AG09309 (cell line): ENCODE data around the gene MBNL1.
"Not testable (repeated sequence)": the region's sequence is repeated elsewhere in the genome, so short reads cannot be mapped to it uniquely, and the experiment has no call there.

ENCODE experiments used
- DNase-seq: peaks from one replicate; pipeline ENCODE4 v3.0.0-alpha.2; 2010; ENCODE audit warnings: low read depth
- H3K4me3 ChIP-seq: 2 replicates; pipeline ENCODE4 v1.5.1; 2011; ENCODE audit warnings: mild to moderate bottlenecking, low read depth, low read length, moderate library complexity; ENCODE audit not compliant: control insufficient read depth
- TF ChIP-seq, protein P1 (sequence below): IDR thresholded peaks from 2 replicates; pipeline ENCODE4 v1.5.1; 2011; ENCODE audit warnings: mild to moderate bottlenecking, low read depth, low read length, inconsistent platforms; ENCODE audit not compliant: insufficient read depth, control insufficient read depth; ENCODE audit errors: missing control alignments

MBNL1 gene

DNA sequence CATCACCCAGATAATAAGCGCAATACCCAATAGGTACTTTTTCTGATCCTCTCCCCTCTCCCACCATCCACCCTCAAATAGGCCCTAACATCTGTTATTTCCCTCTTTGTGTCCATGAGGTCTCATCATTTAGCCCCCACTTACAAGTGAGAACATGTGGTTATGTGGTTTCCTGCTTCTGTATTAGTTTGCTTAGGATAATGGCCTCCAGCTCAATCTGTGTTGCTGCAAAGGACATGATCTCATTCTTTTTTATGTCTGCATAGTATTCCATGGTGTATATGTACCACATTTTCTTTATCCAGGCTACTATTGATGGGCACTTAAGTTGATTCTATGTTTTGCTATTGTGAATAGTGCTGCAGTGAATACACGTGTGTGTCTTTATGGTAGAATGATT is 165.4 kb downstream of the MBNL1 start:
- no peak overlapping the region for H3K4me3 ChIP-seq
- TF ChIP-seq, protein P1, sequence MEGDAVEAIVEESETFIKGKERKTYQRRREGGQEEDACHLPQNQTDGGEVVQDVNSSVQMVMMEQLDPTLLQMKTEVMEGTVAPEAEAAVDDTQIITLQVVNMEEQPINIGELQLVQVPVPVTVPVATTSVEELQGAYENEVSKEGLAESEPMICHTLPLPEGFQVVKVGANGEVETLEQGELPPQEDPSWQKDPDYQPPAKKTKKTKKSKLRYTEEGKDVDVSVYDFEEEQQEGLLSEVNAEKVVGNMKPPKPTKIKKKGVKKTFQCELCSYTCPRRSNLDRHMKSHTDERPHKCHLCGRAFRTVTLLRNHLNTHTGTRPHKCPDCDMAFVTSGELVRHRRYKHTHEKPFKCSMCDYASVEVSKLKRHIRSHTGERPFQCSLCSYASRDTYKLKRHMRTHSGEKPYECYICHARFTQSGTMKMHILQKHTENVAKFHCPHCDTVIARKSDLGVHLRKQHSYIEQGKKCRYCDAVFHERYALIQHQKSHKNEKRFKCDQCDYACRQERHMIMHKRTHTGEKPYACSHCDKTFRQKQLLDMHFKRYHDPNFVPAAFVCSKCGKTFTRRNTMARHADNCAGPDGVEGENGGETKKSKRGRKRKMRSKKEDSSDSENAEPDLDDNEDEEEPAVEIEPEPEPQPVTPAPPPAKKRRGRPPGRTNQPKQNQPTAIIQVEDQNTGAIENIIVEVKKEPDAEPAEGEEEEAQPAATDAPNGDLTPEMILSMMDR: no peak
- no peak for DNase-seq

DNA sequence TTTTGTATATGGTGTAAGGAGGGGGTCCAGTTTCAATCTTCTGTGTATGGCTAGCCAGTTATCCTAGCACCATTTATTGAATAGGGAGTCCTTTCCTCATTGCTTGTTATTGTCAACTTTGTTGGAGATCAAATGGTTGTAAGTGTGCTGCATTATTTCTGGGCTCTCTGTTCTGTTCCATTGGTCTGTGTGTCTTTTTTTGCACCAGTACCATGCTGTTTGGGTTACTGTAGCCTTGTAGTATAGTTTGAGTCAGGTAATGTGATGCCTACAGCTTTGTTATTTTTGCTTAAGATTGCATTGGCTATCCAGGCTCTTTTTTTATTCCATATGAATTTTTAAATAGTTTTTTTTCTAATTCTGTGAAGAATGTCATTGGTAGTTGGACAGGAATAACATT is 166.5 kb downstream of the MBNL1 start:
- DNase-seq: not testable (repeated sequence)

DNA sequence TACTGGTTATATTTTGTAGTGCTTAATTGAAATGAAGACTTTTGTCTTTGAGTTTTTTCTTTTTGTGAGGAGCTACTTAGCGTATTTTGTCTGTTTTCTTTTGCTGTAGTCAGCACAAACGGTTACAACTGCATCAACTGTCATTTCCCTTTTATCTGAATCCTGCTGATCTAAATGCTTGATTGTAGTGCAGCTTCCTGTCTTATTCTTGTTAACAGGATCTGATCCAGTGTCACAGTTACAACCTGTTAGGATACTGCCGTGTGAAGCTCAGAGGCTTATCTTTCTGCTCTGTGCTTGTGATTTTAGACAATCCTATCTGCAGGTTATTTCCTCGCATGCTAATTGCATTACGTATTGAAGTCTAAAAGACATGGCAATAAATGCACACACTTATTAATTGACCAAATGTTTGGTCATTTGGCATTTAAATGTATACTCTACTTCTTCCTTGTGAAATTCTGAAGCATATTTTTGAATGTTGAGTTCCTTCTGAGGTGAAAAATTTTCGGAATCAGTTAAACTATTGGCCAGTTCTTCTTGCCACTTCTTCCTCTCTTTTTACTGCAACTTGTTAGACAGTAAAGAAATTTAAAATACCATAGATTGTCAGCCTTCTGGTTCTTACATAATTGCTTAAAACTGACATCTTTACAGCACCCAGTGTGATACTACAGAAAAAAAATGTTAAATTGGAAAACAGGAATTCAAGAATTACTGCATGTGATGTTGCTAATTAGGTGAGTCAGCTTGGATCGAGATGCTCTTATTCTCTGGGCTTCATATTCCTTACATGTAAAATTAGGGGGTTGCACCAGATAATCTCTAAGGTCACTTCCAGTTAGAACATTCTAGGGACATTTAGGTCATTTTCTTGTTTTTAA is 168.2 kb downstream of the MBNL1 start:
- TF ChIP-seq, protein P1: no peak
- DNase-seq: no peak
- no peak overlapping the region for H3K4me3 ChIP-seq

More for the DNA sequence above, 166.5 kb downstream of the MBNL1 start:
- not testable (repeated sequence) for H3K4me3 ChIP-seq

DNA sequence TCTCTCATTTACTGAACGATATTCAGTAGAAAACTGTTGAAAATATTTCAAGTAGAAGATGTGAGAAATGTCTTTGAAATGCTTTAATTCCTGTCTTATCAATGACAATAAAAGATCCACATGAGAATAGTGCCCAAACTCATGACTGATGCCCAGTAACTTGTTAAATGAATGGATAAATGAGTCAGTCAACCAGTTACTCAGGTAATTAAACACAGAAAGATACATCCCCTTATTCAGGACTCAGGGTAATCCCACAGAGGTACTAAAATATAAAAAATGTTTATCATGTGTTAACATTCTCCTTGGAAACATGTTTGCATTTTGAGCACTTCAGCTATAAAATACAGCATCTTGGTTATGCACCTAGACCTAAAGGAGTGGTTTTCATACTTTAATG is 169.5 kb downstream of the MBNL1 start:
- no peak overlapping the region for H3K4me3 ChIP-seq
- TF ChIP-seq, protein P1: no peak
- DNase-seq: no peak

DNA sequence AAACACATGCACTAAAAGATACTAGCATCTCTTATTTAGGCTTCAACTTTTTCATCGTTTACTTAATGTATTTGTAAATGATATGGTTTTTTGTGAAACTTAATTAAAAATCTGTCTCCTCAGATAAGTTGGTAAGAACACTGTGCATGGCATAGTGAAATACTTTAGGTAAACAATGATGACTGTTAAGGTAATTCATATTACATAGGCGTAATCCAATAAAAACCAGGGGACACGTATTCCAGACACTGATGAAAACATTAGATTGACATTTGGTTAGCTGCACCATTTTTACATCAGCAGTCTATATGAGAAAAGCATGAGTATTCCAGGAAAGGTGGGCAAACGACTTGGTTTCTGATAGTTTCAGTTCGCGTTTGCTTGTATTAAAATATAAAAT is 170.0 kb downstream of the MBNL1 start:
- no peak overlapping the region for H3K4me3 ChIP-seq
- TF ChIP-seq, protein P1: no peak

DNA sequence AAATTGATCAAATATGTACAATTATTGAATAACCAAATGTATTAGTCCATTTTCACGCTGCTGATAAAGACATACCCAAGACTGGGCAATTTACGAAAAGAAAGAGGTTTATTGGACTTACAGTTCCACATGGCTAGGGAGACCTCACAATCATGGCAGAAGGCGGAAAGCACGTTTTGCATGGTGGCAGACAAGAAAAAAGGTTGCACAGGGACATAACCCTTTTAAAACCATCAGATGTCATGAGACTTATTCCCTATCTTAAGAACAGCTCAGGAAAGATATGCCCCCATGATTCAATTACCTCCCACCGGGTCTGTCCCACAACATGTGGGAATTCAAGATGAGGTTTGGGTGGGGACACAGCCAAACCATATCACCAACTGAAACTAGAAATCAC is 171.5 kb downstream of the MBNL1 start:
- not testable (repeated sequence) for DNase-seq, H3K4me3 ChIP-seq

More for the DNA sequence above, 170.0 kb downstream of the MBNL1 start:
- no peak for DNase-seq

DNA sequence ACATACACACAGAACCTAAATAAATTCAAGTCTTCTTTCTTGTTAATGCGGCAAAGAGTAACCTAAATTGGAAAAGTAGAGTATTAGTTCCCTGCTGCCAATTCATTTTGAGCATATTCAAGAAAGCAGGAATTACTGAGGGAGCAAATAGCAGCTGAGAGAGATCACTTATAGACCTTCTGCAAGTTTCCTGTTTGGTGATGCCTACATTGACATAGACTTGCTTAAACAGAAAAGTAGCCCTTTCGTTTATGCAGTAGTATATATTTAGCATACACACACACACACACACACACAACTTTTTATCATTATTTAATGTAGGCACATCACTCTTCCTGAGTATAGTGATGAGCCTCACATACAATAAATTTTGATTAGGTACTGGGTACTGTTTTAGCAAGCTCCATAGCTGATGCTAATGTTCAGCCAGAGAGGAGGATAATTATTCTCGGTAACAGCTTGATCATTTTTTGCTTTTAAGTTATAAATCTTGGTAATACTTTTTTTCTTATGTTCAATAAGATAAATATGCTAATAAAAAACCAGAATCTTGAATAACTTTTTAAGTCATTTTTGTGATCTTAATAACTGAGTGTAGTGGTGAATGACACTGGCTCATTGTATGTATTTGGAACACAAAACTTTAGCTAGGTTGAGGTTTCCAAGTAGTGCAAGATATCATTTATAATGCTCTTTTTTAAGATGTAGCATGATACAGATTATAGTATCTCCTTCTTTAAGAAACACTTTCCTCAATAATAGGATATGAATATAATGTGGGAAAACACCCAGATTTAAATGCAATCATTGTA is 174.7 kb downstream of the MBNL1 start:
- H3K4me3 ChIP-seq: no peak overlapping the region
- TF ChIP-seq, protein P1: no peak
- no peak for DNase-seq
